Muscle layer of duodenum (tissue), 2 donors: Measurements from ENCODE around the gene CDK14.

Source experiments
- H3K27ac ChIP-seq: one replicate; pipeline ENCODE4 v1.7.0; 2013; ENCODE audit warnings: mild to moderate bottlenecking, low read length
- H3K27me3 ChIP-seq: one replicate; pipeline ENCODE4 v1.7.0; 2013; ENCODE audit warnings: low read depth, mild to moderate bottlenecking, control low read depth, low read length
- H3K36me3 ChIP-seq, 2 donors: one replicate each; pipeline ENCODE4 v1.7.0; 2013; ENCODE audit warnings: low read length in 2 of 2, control low read depth in 1 of 2, mild to moderate bottlenecking in 1 of 2; ENCODE audit not compliant: insufficient read depth in 2 of 2, control insufficient read depth in 1 of 2
- H3K4me1 ChIP-seq, 2 donors: one replicate each; pipeline ENCODE4 v1.7.0; 2013; ENCODE audit warnings: low read length in 2 of 2, mild to moderate bottlenecking in 2 of 2, control low read depth in 1 of 2, moderate library complexity in 1 of 2; ENCODE audit not compliant: insufficient read depth in 2 of 2, control insufficient read depth in 1 of 2
- H3K4me3 ChIP-seq, 2 donors: one replicate each; pipeline ENCODE4 v1.7.0; 2013; ENCODE audit warnings: low read length in 2 of 2, low read depth in 1 of 2, mild to moderate bottlenecking in 1 of 2
- H3K9me3 ChIP-seq, 2 donors: one replicate each; pipeline ENCODE4 v1.7.0; 2013; ENCODE audit warnings: low read length in 2 of 2, control low read depth in 1 of 2, mild to moderate bottlenecking in 1 of 2; ENCODE audit not compliant: control insufficient read depth in 1 of 2
- donor health status: healthy.

The CDK14 gene

DNA sequence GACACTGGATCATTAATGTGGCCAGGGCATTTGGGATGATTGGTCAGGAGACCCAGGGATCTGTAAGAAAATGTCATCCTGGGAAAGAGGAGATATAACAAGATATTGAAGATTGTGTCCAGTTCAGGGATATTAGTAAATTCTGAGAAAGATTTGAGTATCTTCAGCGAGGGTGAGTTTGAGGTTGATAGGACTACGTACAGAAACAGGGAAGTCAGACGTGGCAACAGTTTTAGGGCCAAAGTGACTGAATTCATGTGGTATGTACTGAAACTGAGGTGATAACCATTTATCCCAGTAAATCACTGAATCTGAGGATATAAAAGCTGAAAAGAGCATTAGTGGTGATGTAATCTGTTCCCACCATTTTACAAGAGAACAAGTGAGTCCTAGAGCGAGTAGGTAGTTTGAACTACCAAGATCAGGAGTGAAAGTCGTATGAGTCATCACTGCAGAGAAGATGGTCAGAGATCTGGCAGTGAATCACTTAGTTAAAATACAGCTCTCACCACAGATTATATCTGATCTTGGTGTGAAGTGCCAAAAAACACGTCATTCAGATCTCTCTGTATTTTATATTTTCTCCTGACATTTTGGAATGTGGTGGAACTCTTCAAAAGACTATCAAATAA, 220.5 kb downstream of the CDK14 start:
- Histone ChIP-seq H3K4me1 (no peaks in the 10 kb centered on the region), H3K36me3 (no peaks in the 10 kb centered on the region), H3K27me3 (no peaks in the 10 kb centered on the region), H3K27ac (no peak overlapping the region), H3K4me3 (no peak overlapping the region), H3K9me3 (no peaks in the 10 kb centered on the region)

DNA sequence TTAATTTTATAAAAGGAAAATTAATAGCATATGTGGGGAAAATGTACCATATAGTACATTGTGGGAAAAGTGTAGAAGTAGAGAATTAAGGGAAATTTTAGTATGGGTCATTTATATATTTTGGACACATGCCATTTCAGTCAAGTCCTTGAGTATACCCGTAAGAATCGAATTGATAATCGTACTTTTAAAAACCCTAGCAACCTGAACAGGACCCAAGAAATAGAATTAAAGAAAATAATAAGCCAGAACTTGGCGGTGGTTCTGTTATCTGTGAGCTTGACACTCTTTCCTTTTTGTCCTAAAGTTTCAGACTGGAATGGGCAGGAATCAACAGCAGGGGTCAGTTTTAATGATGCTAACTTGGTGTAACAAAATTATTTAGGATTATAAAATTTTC, 221.0 kb downstream of the CDK14 start:
- Histone ChIP-seq H3K9me3 (no peaks in the 10 kb centered on the region), H3K4me1 (no peaks in the 10 kb centered on the region), H3K27ac (no peak overlapping the region), H3K4me3 (no peak overlapping the region), H3K36me3 (no peaks in the 10 kb centered on the region), H3K27me3 (no peaks in the 10 kb centered on the region)

DNA sequence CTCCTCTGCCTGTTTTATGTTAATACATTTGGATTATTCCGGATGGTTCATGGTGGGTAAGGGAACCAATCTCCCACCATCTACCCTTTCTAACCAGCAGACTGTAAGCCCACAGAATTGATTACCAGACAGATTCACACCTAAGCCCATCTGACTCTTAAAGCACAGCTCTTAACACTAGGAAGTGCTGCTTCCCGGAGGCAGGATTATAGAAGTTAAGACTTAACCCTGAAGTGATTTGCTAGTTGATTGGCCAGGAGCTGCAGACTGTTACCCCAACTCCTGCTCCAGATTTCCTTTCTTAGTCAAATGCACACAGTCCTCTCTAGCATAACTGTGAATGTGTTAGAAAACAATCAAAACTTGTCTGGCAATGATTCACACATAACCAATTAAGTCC, 221.7 kb downstream of the CDK14 start:
- Histone ChIP-seq H3K27me3 (no peaks in the 10 kb centered on the region), H3K36me3 (no peaks in the 10 kb centered on the region), H3K9me3 (no peaks in the 10 kb centered on the region), H3K4me3 (no peak overlapping the region), H3K4me1 (no peaks in the 10 kb centered on the region), H3K27ac (no peak overlapping the region)

DNA sequence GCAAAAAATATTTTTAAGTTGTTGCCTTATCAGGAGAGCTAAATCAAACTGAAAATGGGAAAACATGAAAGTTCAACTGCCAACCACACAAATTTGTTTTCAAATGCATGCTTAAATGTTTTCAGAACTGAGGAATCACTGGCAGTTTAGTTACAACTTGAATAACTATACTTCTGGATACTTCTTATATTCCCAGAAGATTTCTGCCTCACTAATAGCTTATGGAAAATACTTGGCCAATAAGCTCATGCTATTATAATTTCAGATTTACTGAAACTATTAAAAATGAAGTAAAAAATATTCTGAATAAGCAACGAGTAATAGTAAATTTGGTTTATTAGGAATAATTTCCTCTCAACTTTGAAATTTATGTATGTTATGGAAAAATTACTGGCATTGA, 222.2 kb downstream of the CDK14 start:
- no peaks in the 10 kb centered on the region for H3K27me3 ChIP-seq
- H3K4me1 ChIP-seq, result no peaks in the 10 kb centered on the region
- no peaks in the 10 kb centered on the region for H3K36me3 ChIP-seq
- no peaks in the 10 kb centered on the region for H3K9me3 ChIP-seq
- H3K27ac ChIP-seq, result no peak overlapping the region
- H3K4me3 ChIP-seq, result no peak overlapping the region

DNA sequence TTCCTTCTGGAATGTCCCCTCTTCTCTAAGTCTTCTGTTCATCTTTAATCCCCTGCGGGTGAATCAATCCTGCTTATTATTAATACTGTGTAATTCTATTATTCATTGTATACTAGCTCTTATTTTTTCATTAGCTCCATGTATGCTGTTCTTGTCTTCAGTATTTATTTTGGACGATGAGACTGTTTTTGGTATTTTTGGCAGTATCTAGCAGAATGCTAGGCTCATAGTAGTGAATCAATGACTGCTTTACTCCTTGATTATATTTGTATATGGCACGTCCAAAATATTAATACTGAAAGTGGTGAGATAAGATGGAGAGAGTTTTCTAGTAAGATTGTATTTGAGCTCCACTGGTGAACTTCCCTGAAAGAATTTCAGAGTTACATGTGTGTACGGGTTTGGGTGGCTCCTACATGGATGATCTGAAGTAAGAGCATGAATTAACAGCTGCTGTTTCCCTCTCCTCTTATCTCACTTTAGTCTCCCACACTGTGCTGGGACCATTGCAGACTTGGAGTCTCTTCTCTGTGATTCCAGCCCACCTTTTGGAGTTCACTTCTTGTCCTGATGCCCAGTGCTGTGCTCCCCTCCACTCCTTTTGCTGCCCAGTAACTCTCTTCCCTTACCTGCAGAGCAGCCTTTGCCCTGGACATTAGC, 226.0 kb downstream of the CDK14 start:
- H3K4me3 ChIP-seq, result no peak overlapping the region
- no peaks in the 10 kb centered on the region for H3K36me3 ChIP-seq
- no peaks in the 10 kb centered on the region for H3K4me1 ChIP-seq
- H3K27ac ChIP-seq, result no peak overlapping the region
- H3K27me3 ChIP-seq, result no peaks in the 10 kb centered on the region
- no peaks in the 10 kb centered on the region for H3K9me3 ChIP-seq

DNA sequence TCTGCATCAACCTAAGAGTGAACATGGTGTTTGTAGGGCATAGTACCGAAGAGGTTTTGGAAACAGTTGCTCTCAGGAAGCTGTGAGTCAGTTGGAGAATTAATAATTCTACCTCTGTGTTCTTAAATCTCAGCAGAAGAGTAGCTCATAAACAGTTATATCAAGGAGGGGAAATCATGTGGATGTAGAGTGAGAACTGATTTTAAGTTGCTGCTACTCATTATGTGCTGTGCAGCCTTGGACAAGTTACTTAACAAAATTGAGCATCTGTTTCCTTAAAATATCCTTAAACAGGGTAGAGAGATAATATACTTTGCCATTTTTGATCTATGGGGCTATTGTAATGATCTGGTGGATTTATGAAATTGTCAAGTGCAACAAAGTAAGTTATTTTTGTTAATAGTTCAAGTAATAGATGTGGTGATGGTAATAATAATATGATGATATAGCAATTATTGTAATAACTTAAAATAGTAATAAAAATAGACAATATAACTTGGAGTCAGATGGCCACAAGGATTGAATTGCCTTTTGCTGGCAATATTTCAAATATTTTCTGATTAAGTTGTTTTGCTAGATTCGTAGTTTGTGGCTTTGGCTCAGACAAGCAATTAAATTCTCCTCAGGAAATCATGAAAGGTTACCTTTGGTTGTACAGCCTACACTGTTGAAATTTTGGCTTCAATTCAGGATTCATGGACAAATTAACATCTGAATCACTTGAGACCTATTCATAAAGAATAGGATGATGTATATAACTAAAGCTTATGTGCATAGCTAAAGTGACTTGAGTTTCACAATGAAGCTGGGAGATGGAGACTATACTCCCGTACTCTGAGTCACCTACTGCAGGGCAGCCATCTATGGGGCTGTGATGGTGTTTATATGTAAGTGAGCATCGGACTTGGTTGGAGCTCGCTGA, 228.5 kb downstream of the CDK14 start:
- Histone ChIP-seq H3K4me1 (no peaks in the 10 kb centered on the region), H3K27me3 (no peaks in the 10 kb centered on the region), H3K27ac (no peak overlapping the region), H3K9me3 (no peaks in the 10 kb centered on the region), H3K36me3 (no peaks in the 10 kb centered on the region), H3K4me3 (no peak overlapping the region)

DNA sequence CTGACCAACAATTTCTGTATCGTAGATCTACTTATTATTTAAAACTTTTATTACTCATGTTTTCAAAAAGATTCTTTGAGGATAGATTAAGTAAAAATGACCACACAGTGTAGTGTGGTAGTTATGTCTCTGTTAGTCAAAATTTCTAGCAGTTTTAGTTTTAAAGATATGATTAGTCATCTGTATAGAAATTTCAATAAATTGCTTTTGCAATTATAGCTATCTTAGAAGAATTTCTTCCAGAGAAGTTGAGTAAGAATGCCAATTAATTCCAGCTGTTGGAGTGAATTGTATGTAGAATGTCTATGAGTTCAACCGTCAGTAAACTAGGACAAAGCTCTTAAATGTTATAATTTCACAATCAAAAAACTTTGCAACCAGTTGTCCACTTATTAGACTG, 229.7 kb downstream of the CDK14 start:
- Histone ChIP-seq H3K9me3 (no peaks in the 10 kb centered on the region), H3K4me3 (no peak overlapping the region), H3K27ac (no peak overlapping the region), H3K36me3 (no peaks in the 10 kb centered on the region), H3K27me3 (no peaks in the 10 kb centered on the region), H3K4me1 (no peaks in the 10 kb centered on the region)

DNA sequence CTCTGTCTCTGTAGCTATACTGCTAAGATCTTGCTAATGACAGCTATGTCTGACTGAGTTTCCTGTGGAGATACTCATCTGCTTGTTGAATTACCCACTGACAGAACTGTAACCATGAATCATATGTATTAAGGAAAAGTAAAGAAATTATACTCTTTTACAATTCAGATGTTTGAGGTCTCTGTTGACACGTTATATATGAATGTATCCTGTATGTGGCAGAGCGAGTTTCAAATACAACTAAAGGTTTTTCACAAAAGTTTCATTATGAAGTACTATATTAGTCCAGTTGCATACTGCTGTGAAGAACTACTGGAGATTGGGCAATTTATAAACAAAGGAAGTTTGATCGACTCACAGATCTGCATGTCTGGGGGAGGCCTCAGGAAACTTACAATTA, 232.5 kb downstream of the CDK14 start:
- Histone ChIP-seq H3K27ac (no peak overlapping the region), H3K4me1 (no peaks in the 10 kb centered on the region), H3K36me3 (no peaks in the 10 kb centered on the region), H3K27me3 (no peaks in the 10 kb centered on the region), H3K4me3 (no peak overlapping the region), H3K9me3 (no peaks in the 10 kb centered on the region)

DNA sequence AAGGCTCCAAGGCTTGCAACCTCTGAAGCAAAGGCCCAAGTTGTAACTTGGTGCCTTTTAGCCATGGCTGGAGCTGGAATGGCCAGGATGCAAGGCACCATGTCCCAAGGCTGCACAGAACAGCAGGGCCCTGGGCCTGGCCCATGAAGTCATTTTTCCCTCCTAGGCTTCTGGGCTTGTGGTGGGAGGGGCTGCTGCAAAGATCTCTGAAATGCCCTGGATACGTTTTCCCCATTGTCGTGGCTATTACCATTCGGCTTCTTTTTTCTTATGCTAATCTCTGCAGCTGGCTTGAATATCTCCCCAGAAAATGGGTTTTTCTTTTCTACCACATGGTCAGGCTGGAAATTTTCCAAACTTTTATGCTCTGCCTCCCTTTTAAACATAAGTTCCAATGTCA, 234.2 kb downstream of the CDK14 start:
- H3K9me3 ChIP-seq, result no peaks in the 10 kb centered on the region
- no peak overlapping the region for H3K4me3 ChIP-seq
- H3K4me1 ChIP-seq, result no peaks in the 10 kb centered on the region
- H3K36me3 ChIP-seq, result no peaks in the 10 kb centered on the region
- H3K27me3 ChIP-seq, result no peaks in the 10 kb centered on the region
- no peak overlapping the region for H3K27ac ChIP-seq

DNA sequence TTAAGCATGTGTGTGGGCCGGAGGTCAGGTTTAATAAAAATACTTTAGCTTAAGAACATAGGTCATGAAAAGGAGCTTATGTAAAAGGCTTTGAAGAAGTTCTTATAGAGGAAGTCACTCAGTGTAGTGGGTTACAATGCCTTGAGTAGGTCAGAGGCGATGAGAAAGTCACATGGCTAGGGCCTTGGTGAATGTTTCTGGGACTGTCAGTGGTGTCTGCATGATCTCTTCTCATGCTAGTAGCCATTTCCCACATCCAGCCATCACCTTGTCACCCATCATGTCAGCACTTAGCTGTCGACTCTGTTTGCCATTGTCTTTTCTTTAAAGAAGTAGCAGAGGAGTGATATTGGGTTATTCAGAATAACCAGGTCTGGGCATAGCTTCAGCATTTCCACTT, 236.6 kb downstream of the CDK14 start:
- H3K27ac ChIP-seq, result no peak overlapping the region
- no peaks in the 10 kb centered on the region for H3K4me1 ChIP-seq
- no peaks in the 10 kb centered on the region for H3K36me3 ChIP-seq
- no peaks in the 10 kb centered on the region for H3K27me3 ChIP-seq
- H3K4me3 ChIP-seq, result no peak overlapping the region
- no peaks in the 10 kb centered on the region for H3K9me3 ChIP-seq

DNA sequence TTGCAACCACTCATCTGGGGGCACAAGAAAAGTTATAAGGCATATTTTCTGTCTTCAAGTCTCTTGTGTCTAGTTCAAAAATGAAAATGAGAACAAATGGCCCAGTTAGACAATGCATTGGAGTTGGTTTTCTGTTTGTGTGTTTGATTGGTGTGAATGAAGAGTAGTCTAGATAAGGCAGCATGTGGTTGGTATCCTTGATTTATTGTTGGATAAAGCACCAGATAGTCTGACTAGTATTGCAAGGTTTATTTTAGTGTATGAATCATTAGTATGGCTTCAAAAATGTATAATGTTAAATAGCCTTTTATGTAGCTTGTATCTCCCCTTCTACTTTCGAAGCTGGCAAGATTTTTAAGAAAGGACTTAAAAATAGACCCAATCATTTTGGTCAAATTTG, 237.3 kb downstream of the CDK14 start:
- H3K4me3 ChIP-seq, result no peak overlapping the region
- no peaks in the 10 kb centered on the region for H3K36me3 ChIP-seq
- no peaks in the 10 kb centered on the region for H3K27me3 ChIP-seq
- H3K4me1 ChIP-seq, result no peaks in the 10 kb centered on the region
- H3K9me3 ChIP-seq, result no peaks in the 10 kb centered on the region
- no peak overlapping the region for H3K27ac ChIP-seq
